GM18873 (cell line): ENCODE data around the gene PPA1.
"Not testable (repeated sequence)": the region's sequence is repeated elsewhere in the genome, so short reads cannot be mapped to it uniquely, and the experiment has no call there.

Source experiments
- ATAC-seq: cut with Tn5 transposase; IDR thresholded peaks from one replicate; pipeline ENCODE4 v1.9.1; 2021; ENCODE audit warnings: mild to moderate bottlenecking, moderate library complexity, moderate number of reproducible peaks; ENCODE audit not compliant: unreplicated experiment, low FRiP score

Gene PPA1

GRCh38 chr10:70233109-70233938 lies at the start of gene PPA1:
PPA1 (minus strand) TSS chr10:70233429; CDS start chr10:70233327, 102 bp downstream.
- peak; percentile 71 for ATAC-seq

DNA sequence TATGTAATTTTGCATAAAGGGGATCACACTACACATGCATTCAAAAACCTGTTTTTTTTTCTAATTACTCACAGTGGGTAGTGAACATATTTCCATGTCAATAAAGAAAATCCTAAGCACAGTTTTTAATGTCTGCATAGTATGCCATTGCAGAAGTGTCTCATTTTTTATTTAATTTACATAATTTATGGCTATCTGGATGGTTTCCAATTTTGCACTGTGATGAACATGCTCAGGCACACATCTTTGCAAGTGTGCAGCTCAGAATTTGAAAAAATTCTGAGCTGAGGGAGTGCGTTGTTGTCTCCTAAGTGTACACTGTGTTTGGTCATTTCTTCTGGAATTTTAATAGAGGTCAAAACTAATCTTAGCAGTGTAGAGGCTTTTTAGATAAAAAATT lies 48.4 kb upstream of the PPA1 start:
- no peak for ATAC-seq

- ATAC-seq, result no peak
These were observed 46.9 kb upstream of the PPA1 start for GRCh38 chr10:70280099-70280498.

- ATAC-seq, result no peak
These were observed 44.3 kb upstream of the PPA1 start for GRCh38 chr10:70277396-70278030.

DNA sequence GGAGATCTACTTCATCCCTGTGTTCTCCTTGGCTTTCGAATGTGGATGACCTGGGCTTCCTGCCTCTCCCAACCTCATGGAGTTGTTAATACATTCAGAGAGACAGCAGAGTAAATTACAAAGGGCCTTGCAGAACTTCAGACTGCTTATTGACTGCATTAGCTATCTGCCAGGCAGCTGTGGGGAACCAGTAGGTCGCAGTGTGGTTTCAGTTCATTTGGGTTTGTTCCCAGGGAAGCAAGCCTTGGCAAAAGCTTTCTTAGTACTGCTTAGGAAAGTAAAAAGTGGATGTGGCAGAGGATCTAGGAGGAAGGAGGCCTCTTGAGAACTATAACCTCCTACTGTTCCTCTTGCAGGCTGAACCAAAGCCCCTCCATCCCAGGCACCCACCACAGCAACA lies 41.4 kb upstream of the PPA1 start:
- ATAC-seq, result no peak

GRCh38 chr10:70272925-70273316 lies 39.7 kb upstream of the PPA1 start:
- no peak for ATAC-seq

GRCh38 chr10:70271996-70272924 lies 39.0 kb upstream of the PPA1 start:
- no peak for ATAC-seq

DNA sequence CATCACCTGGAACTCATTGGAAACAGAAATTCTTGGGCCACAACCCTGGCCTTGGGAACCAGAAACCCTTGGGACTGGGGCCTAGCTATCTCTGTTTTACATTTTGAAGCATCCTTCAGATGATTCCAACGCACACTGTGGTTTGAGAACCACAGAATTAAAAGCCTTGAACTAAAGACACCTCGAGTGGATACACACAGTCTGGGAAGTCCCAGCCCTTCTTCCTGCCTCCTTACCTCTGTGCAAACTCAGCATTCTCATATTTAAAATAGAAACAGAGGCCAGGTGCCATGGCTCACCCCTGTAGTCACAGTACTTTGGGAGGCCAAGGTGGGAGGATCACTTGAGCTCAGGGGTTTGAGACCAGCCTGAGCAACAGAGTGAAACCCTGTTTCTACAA lies 37.7 kb upstream of the PPA1 start:
- no peak for ATAC-seq

DNA sequence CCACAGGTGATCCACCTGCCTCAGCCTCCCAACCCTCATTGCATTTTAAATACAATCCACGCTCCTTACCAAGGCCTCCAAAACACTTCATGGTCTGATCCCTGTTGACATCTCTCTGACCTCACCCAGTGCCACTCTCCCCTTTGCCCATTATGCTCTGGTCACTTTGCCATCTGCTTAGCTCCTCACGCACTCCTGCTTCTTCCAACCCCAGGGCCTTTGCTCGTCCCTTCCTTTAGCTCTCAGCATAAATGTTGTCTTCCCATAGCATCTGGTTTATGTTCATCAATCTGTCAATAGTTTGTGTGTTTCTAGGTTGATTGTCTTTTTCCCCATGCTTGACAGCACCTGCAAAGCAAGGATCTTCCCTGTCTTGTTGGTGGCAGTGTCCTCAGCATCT lies 36.5 kb upstream of the PPA1 start:
- ATAC-seq, result no peak

GRCh38 chr10:70268376-70268775 lies 35.1 kb upstream of the PPA1 start:
- ATAC-seq, result no peak

DNA sequence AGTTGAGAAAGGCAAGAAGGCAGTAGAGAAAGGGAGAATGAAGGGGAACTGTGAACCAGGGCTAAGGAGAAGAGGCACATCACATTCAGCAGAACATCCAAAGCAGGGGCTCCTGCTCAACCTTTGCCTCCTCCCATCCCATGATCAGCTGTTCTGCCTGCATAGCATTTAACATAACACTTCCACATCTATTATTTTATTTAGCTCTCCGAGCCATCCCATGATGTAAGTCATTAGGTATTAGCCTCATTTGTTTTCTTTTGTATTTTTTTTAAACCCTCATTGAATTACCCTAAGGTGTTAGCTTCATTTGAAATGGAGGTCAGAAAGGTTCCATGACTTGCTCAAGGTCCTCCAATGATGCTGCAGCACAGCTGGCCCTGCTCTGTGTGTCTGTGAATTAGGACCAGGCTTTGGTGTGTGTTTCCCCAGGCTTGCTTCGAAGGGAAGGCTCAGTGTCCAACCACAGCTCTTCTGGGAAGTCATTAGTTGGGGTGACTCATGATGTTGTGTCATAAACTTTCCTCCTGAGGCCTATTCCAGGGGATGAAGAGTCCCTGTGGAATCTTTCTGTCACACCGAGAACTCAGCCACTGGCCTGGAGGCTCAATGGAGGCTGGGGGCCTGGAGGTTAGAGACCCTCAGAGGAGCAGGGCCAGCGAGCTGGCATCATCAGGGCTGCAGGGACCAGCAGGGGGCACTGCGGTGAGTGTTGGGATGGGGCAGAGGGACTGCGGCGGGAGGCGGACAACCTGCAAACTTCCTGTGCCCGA lies 34.1 kb upstream of the PPA1 start:
- ATAC-seq, result no peak

- no peak for ATAC-seq
These were observed 33.5 kb upstream of the PPA1 start for GRCh38 chr10:70266701-70267100.

DNA sequence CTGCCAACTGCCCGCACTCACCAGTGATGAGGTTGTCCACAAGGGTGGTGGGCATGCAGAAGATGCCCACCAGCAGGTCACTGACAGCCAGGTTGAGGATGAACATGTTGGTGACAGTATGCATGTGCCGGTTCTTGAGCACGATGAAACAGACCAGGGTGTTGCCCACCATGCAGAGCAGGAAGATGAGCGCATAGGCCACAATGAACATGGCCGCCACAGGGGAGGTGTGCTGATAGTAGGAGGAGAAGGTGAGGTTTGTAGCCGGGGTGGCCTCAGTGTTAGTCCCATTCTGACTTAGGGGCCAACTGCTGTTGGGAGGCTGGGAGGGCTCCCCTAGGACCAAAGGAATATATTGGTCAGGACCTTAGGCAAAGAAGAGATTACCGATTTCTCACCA lies 32.8 kb upstream of the PPA1 start:
- ATAC-seq, result no peak

- no peak for ATAC-seq
These were observed 31.9 kb upstream of the PPA1 start for GRCh38 chr10:70265032-70265689.

DNA sequence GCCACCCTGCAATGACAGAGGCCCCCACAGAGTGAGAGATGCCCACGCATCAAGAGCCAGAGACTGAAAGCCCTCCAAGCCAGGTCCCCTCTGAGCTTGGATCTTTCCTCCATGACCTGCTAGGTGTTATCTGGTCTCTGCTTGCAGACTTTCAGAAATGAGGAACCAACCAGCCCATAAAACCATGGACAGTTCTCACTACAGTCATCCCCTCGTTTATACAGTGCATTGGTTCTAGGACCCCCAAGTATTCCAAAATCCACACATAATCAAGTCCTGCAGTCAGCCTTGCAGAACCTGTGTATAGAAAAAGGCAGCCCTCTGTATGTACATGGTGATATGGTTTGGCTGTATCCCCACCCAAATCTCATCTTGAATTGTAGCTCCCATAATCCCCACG lies 27.5 kb upstream of the PPA1 start:
- no peak for ATAC-seq

GRCh38 chr10:70260259-70260658 lies 27.0 kb upstream of the PPA1 start:
- ATAC-seq, result no peak

DNA sequence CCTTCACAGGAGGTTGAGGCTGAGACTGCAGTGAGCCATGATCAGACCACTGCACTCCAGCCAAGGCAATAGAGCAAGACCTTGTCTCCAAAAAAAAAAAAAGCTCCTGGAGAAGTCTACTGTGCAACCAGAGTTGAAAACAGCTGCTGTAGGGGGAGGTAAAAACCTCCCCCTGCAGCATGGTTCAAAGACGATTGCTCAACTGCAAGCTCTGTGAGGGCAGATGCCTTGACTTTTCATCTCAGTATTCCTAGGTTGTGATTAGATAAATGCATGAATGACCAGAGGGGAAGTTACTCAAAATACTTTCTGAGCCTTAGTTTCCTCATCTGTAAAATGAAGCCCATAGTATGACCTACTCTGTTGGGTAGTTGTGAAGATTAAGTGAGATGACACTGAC lies 25.0 kb upstream of the PPA1 start:
- ATAC-seq, result no peak

DNA sequence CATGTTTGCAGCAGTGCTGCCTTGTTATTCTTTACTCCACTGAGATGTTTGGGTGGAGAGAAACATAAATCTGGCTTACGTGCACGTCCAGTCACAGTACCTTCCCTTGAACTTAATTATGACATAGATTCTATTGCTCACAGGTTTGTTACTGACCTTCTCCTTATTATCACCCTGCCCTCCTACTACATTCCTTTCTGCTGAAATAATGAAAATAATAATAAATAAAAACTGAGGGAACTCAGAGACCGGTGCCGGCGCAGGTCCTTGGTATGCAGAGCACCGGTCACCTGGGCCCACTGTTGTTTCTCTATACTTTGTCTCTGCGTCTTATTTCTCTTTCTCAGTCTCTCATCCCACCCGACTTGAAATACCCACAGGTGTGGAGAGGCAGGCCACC lies 24.6 kb upstream of the PPA1 start:
- not testable (repeated sequence) for ATAC-seq

- no peak for ATAC-seq
These were observed 23.2 kb upstream of the PPA1 start for GRCh38 chr10:70256463-70256862.
